ENCODE measurements around the gene FAM53A.

Gene FAM53A, protein sequence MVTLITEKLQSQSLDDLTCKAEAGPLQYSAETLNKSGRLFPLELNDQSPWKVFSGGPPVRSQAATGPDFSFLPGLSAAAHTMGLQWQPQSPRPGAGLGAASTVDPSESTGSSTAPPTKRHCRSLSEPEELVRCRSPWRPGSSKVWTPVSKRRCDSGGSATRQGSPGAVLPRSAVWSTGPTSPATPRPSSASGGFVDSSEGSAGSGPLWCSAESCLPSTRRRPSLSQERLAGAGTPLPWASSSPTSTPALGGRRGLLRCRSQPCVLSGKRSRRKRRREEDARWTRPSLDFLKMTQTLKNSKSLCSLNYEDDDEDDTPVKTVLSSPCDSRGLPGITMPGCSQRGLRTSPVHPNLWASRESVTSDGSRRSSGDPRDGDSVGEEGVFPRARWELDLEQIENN

DNA sequence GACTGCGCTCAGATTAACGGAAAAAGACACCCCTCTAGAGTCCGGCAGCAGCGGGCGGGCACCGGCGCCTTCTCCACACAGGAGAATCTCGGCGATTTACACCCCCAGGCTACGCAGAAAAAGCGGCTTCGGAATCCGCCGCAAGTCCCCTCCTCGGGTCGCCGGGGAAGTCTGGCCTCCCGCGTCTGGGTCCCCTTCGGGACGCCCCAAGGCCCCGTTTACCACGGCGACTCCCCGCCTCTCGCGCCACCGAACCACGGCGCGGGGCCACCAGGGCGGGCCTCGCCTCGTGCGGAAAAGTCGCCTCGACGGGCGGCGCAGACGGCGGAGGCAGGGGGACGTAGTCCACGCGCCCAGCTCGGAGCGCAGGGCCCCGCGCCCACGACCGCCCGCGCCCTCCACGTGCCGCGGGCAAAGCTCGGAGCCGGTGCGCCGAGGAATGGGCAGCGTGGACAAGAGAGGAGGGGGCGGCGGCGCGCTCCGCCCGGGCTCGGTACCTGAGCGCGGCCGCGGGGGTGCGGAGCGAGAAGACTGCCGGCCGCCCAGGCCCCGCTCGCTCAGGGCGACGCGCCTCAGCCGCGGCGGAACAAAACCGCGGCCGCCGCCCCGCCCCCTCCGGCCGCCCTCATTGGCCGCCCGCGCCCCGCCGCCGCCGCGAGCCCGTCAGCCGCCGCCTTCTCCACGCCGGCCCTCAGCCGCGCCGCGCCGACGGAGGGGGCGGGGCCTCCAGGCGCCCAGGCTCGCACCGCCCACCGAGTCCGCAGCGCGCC lies at the start of gene FAM53A:
TSS of gene FAM53A (minus strand) at position 578 of the 770 bp plus-strand sequence. CDS start 15,572 bp downstream, outside the sequence.
- peak; percentile 53 to 79 for DNase-seq

DNA sequence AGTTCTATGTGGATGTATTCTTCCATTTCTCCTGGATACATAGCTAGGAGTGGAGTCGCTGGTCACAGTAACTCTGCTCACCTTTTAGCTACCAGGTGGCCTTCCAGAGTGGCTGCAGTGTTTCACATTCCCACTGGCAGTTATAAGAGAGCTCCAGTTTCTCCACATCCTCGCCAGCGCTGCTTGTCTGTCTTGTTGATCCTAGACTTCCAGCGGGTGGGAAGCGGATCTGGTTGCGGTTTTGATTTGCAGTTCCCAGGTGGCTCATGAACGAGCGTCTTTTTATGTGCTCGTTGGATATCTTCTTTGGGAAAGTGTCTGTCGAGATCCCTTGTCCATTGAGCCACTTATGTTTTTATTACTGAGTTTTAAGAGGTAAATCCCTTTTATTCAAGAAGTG lies 48.8 kb upstream of the FAM53A start:
- no peak for DNase-seq

- no peak for DNase-seq
These were observed 47.1 kb upstream of the FAM53A start for GRCh38 chr4:1731180-1731579.

DNA sequence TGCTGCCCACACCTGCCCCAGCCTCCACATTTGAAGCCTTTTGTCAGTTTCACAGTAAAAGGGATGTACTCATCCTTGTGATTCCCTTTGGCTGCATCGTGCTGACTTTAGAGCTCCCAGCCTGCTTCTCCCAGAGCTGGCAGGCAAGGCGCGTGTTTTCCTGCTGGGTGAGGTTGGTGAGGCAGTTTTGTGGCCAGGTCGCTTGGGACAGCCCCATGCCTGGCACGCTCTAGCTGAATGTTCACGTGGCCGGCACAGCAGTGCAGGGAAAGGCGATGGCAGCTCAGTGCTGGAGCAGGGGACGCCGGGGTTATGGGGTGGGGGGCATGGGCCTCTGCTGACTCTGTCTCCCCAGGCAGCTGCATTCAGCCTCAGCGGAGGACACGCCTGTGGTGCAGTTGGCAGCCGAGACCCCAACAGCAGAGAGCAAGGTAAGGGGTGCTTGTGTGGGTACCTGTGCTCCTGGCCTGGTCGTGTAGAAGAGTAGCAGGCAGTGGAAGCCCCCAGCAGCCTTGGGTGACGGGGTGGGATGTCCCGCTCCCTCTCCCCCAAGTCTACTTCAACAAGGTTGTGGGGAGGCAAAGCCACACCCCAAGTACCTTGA lies 46.5 kb upstream of the FAM53A start:
- no peak for DNase-seq

GRCh38 chr4:1728061-1728980 lies 44.2 kb upstream of the FAM53A start:
- no peak for DNase-seq

- peak; percentile 53 to 74 for DNase-seq
These were observed 43.3 kb upstream of the FAM53A start for GRCh38 chr4:1727117-1728031.

GRCh38 chr4:1726146-1726934 lies 42.2 kb upstream of the FAM53A start:
- peak; percentile 62 to 67 for DNase-seq

- DNase-seq, result no peak
These were observed 41.4 kb upstream of the FAM53A start for GRCh38 chr4:1725521-1725920.

DNA sequence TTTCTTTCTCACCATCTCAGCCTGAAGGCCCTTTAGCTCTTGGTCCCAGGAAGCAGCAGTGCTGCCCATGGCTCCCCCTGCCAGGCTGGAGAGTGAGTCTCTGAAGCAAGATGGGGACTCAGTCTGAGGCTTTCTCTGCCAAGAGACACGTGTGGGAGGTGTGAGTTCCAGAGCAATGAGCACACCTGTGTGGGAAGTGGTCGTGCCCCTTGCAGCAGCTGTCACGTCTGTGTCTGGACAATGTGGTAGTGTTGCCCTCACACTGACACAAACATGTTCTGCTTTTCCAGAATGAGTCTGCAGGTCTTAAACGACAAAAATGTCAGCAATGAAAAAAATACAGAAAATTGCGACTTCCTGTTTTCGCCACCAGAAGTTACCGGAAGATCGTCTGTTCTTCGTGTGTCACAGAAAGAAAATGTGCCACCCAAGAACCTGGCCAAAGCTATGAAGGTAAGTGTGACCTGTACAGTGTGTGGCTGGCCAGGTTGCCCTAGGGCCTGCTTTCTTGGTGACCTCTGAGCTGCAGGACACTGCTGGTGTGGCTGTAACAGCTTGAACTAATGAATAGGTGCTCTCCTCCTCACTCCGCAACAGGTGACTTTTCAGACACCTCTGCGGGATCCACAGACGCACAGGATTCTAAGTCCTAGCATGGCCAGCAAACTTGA lies 39.2 kb upstream of the FAM53A start:
- no peak for DNase-seq

- peak in 1 of 2 experiments; percentile 28 for DNase-seq
These were observed 38.5 kb upstream of the FAM53A start for GRCh38 chr4:1722551-1723118.

GRCh38 chr4:1721666-1722550 lies 37.8 kb upstream of the FAM53A start:
- DNase-seq, result peak in 1 of 2 experiments; percentile 16

DNA sequence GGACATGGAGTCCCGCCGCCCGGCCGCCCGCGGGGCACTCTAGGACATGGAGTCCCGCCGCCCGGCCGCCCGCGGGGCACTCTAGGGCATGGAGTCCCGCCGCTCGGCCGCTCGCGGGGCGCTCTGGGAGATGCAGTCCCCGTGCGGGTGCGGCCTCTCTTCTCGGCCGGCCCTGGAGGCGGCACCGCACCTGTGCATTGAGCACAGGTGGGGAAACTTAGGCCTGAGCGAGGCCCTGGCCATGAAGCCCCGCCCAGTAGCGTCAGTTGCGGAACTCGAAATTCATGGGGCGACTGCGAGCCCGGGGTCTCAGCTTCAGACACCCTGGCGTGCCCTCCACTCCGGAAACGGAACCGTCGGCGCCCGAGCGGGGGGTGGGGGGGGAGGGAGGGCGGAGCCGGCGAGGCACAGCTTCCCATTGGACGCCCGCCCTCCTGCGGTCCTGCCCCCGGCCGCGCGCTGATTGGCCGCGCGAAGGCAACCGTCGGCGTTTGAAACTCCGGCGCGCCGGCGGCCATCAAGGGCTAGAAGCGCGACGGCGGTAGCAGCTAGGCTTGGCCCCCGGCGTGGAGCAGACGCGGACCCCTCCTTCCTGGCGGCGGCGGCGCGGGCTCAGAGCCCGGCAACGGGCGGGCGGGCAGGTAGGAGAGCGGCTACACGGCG lies 37.0 kb upstream of the FAM53A start, which contains the start of the genes TACC3 and TMEM129:
TSS of gene TACC3 (plus strand) at position 519 of the 663 bp plus-strand sequence. CDS start 1,901 bp downstream, outside the sequence.
TSS of gene TMEM129 (minus strand) at position 321 of the 663 bp plus-strand sequence. CDS start 486 bp downstream, outside the sequence.
- DNase-seq, result peak; percentile 79 to 91

DNA sequence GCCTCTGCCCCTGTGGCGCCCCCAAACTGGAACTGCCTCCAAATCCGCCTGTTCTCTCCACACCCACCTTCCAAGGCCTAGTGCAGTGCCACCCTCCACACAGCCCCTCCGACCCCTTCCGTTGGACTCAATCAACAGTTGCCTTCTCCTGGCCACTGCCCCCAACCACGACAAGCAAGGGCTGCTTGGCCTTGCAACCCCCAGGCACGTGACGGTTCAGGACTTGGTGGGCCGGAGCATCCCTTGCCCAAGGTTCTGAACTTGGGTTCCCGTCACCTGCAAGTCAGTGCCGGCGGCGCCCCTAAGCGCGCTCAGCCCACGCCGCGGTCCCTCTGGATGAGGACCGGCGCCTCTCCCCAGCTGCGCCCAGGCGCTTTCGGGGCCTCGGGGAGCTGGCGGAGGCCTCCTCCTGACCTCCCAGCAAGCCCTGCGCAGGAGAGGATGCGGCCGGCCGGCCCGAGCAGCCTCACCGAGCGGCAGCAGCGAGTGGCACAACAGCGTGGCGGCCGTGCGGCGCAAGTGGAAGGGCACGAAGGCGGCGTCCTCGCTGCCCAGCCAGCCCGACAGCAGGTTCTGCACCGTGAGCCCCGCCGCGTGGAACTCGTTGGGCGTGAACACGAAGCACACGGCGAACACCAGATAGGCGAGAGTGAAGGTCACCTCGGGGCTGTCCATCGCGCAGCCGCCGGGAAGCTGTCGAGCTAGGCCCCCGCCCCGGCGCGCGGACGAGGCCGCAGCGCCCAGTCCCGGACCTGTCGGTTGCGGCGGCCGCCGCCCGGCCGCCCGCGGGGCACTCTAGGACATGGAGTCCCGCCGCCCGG lies 36.3 kb upstream of the FAM53A start:
- DNase-seq, result no peak

GRCh38 chr4:1718095-1718850 lies 34.2 kb upstream of the FAM53A start:
- no peak for DNase-seq

GRCh38 chr4:1717129-1718094 lies 33.3 kb upstream of the FAM53A start:
- no peak for DNase-seq
